ENCODE measurements around the gene STK32C. TPM values are rescaled to one million over a fixed set of nuclear protein-coding genes. Genes with fewer than 3 reads are reported as not detected.

Gene STK32C
- polyA plus RNA-seq, 2 donors: 4.5 to 5.6 TPM

DNA sequence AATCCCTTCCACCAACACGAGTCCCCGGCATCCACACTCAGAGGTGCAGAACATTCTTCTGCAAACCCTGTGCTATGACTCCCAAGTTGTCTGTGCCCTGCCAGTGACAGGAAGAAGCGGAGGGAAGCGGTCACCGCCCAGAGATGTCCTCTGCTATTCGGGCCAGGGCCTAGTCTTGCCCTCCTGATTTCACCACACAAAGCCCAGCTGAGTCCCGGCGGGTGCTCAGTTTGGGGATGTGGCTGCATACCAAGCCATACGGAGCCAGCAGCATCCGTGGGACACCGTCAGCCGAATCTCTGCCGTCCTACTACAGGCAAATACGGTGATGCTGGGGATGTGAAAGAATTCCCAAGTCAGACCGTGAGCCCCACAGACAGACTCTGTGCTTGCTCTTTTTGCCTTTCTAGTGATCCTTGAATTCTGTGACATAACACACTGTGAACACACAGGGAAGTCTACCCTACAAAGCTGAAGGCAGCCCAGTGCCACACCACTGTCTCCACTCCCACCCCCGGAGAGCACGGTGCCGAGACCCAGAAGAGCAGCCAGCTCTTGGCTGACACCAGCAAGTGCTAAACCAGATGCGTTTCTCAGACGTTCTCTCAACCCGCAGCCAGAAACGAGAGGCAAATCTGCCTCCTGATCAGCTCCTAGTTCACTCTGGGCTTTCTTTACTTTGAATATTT is 2.0 kb downstream of the STK32C start:
- H3K4me3 ChIP-seq (ENCODE audit: low read depth in 1 of 2, low read length in 2 of 2): no peak overlapping the region
- no peak overlapping the region for H3K27ac ChIP-seq (ENCODE audit: low read depth in 2 of 2, low read length in 1 of 2)
- H3K27me3 ChIP-seq (ENCODE audit: control insufficient read depth in 1 of 2, insufficient read depth in 2 of 2, low read length in 2 of 2): peaks cover 0 to 2% of the 10 kb centered on the region in 2 donors
- H3K4me1 ChIP-seq (ENCODE audit: control insufficient read depth in 2 of 2, insufficient read depth in 2 of 2, low read length in 1 of 2): peaks cover 5 to 12% of the 10 kb centered on the region in 2 donors
- no peaks in the 10 kb centered on the region for H3K36me3 ChIP-seq (ENCODE audit: control insufficient read depth in 2 of 2, insufficient read depth in 2 of 2, low read length in 1 of 2)
- no peaks in the 10 kb centered on the region for H3K9me3 ChIP-seq (ENCODE audit: control insufficient read depth in 2 of 2, insufficient read depth in 1 of 2, low read depth in 1 of 2, low read length in 1 of 2)
- 92 to 96% methylated on average over 22 of the region's 22 CpGs for WGBS, 2 donors

DNA sequence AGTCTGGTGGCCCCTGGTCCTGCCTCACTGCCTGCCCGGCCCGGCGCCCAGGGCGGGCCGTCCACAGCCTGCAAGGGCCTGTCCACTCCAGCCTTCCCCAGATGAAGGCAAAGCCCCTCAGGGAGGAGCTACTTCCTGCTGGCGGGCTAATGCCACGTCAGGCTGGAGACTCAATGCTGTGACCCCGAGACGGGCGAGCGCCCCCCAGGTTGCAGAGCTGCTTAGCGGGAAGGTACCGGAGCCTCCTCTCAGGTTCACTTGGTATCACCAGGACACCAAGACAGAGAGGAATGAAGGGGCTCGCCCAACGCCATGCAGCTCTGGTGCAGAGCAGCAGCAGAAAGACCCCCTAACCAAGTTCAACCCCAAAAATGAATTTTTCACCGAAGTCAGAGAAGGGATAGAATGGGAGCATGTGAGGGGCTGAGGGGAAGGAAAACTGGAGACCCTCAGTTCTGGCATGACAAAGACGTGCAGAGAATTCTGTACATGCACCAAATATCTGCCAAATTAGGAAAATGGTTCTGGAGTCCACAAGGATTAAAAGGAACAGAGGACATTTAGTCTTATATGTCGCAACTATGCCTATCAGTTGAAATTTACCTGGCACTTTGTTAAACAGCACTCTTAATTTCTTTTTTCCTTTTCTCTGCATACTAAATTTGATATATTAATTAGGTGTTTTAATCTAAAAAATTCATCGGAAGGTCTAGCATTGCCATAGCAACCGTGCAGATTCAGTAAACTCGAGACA is 2.8 kb downstream of the STK32C start:
- H3K27ac ChIP-seq (ENCODE audit: low read depth in 2 of 2, low read length in 1 of 2): no peak overlapping the region
- 92 to 94% methylated on average over 21 of the region's 21 CpGs for WGBS, 2 donors
- no peak overlapping the region for H3K4me3 ChIP-seq (ENCODE audit: low read depth in 1 of 2, low read length in 2 of 2)
- H3K36me3 ChIP-seq (ENCODE audit: control insufficient read depth in 2 of 2, insufficient read depth in 2 of 2, low read length in 1 of 2): no peaks in the 10 kb centered on the region
- peaks cover 0 to 2% of the 10 kb centered on the region in 2 donors for H3K27me3 ChIP-seq (ENCODE audit: control insufficient read depth in 1 of 2, insufficient read depth in 2 of 2, low read length in 2 of 2)
- peaks cover 5 to 12% of the 10 kb centered on the region in 2 donors for H3K4me1 ChIP-seq (ENCODE audit: control insufficient read depth in 2 of 2, insufficient read depth in 2 of 2, low read length in 1 of 2)
- no peaks in the 10 kb centered on the region for H3K9me3 ChIP-seq (ENCODE audit: control insufficient read depth in 2 of 2, insufficient read depth in 1 of 2, low read depth in 1 of 2, low read length in 1 of 2)

DNA sequence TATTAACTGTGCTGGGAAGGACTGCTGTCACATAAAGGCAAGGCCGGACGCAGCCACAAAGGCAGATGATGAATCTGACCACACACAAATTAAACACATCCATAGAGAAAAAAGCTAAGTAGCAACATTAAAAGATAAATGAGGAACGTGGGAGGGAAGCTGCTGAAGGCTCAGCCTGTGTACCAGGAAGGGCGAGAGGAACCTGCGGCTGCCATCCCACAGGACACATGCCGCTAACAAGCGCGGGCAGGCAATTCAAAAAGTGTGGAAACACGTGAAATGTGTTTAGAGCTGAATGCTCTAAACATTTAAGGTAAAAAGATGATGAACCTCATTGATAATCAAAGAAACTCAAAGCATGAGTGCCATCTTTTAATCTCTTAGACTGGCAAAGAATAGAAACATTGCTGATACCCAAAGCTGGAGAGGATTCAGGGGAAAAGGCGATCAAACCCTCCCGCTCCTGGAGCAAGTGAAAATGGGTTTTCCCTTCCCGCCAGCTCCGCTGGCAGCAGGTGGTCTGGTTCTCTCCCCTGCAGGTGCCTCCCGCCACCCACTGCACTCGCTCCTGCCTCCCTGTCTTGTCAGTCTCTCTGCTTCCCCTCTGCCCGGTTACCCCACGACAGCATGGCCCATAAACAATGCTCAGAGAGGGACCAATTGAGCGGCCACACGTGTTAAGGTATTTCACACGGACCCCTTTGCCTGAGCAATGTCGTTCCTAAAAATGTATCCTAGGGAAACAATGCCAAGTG is 4.2 kb downstream of the STK32C start:
- Histone ChIP-seq H3K36me3 (ENCODE audit: control insufficient read depth in 2 of 2, insufficient read depth in 2 of 2, low read length in 1 of 2) (no peaks in the 10 kb centered on the region), H3K27ac (ENCODE audit: low read depth in 2 of 2, low read length in 1 of 2) (no peak overlapping the region), H3K4me1 (ENCODE audit: control insufficient read depth in 2 of 2, insufficient read depth in 2 of 2, low read length in 1 of 2) (peaks cover 5 to 8% of the 10 kb centered on the region in 2 donors)

DNA sequence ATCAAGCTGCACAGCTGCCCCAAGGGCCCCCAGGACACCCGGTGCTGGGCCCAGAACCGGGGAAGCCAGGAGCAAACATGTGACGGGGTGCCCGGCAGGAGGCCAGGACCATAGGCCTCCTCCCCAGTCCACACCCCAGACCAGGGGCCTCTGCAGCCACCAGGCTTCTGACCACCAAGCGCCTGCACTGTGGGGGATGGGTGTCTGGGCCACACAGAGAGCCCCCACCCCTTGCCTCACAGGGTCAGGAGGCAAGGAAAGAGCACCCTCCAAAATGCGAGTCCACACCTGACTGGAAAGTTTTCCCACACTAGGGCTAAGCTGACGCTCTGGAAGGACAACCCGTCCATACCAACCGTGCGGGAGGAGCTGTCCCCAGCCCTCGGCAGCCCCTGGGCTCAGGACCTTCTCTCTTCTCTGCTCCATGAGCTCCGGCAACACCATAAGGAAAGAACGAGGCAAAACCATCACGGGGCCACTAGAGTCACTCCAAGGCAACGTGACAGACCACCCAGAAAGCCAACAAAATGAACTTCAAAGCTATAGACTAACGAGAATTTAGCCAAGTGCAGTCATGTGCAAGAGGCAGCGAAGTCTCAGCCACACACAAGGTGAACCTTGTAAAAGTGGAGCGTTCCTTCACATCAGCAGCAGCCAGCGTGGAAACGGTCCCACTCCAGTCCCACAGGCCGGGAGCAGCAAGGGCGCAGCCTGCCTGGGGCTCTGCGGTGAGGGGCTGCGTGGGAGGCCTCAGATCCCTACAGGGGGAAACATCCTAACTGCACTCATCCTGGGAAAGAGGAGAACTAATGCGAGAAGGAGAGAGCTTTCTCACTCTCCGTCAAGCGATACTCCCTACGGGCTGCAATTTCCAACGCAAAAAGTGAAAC is 5.1 kb downstream of the STK32C start:
- peaks cover 5 to 6% of the 10 kb centered on the region in 2 donors for H3K4me1 ChIP-seq (ENCODE audit: control insufficient read depth in 2 of 2, insufficient read depth in 2 of 2, low read length in 1 of 2)
- H3K27me3 ChIP-seq (ENCODE audit: control insufficient read depth in 1 of 2, insufficient read depth in 2 of 2, low read length in 2 of 2): no peaks in the 10 kb centered on the region
- H3K36me3 ChIP-seq (ENCODE audit: control insufficient read depth in 2 of 2, insufficient read depth in 2 of 2, low read length in 1 of 2): no peaks in the 10 kb centered on the region
- no peak overlapping the region for H3K27ac ChIP-seq (ENCODE audit: low read depth in 2 of 2, low read length in 1 of 2)
- no peak overlapping the region for H3K4me3 ChIP-seq (ENCODE audit: low read depth in 1 of 2, low read length in 2 of 2)
- H3K9me3 ChIP-seq (ENCODE audit: control insufficient read depth in 2 of 2, insufficient read depth in 1 of 2, low read depth in 1 of 2, low read length in 1 of 2): no peaks in the 10 kb centered on the region
- WGBS, 2 donors: 88 to 89% methylated on average over 29 of the region's 29 CpGs

More for the DNA sequence above, 4.2 kb downstream of the STK32C start:
- Histone ChIP-seq H3K27me3 (ENCODE audit: control insufficient read depth in 1 of 2, insufficient read depth in 2 of 2, low read length in 2 of 2) (no peaks in the 10 kb centered on the region), H3K4me3 (ENCODE audit: low read depth in 1 of 2, low read length in 2 of 2) (no peak overlapping the region), H3K9me3 (ENCODE audit: control insufficient read depth in 2 of 2, insufficient read depth in 1 of 2, low read depth in 1 of 2, low read length in 1 of 2) (no peaks in the 10 kb centered on the region)
- 91 to 92% methylated on average over 21 of the region's 21 CpGs for WGBS, 2 donors

DNA sequence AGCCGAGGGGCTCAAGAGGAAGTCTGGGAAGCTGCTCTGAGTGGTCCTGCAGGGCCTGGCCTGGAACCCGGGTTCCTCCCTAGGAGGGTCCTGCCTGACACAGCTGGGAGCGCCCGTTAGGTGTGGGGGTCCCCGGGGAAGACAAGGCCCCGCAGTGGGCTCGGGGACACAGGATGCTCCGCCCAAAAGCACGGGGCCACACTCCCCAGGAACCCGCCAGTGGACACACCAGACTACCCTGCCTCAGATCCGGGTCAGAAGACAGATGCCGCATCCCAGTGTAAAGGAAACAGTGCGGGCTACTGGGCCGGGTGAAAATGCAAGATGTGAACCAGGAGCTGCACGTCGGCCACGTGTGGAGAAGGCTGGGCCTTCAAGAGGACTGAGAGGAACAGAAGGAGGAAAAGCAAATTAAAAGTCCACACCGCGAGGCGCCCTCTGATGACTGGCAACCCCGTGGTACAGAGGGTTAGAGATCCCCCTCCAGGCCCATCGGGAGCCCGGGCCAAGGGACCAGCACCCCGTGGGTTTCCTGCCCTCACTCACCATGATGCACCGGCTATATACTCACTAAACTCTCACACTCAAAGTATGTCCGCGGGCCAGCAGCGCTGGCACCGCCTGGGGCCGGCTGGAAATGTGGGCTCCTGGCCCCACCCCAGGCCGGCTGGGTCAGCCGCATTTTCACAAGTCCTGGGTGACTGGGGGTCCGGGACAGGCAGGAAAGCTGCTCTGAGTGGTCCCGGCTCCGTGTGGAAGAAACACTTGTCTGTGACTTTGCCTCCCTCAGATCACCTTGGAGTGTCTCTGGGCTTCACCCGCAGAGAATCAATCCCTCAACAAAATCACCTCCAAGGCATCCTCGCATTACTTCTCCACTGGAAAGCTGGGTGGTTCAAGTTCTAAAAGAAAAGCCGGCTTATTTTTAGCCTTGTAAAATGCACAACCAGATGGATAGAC is 6.1 kb downstream of the STK32C start:
- peaks cover 0 to 1% of the 10 kb centered on the region in 2 donors for H3K4me1 ChIP-seq (ENCODE audit: control insufficient read depth in 2 of 2, insufficient read depth in 2 of 2, low read length in 1 of 2)
- no peak overlapping the region for H3K4me3 ChIP-seq (ENCODE audit: low read depth in 1 of 2, low read length in 2 of 2)
- H3K27ac ChIP-seq (ENCODE audit: low read depth in 2 of 2, low read length in 1 of 2): no peak overlapping the region
- H3K36me3 ChIP-seq (ENCODE audit: control insufficient read depth in 2 of 2, insufficient read depth in 2 of 2, low read length in 1 of 2): no peaks in the 10 kb centered on the region
- H3K27me3 ChIP-seq (ENCODE audit: control insufficient read depth in 1 of 2, insufficient read depth in 2 of 2, low read length in 2 of 2): no peaks in the 10 kb centered on the region
- WGBS, 2 donors: 87 to 90% methylated on average over 38 of the region's 38 CpGs
- H3K9me3 ChIP-seq (ENCODE audit: control insufficient read depth in 2 of 2, insufficient read depth in 1 of 2, low read depth in 1 of 2, low read length in 1 of 2): no peaks in the 10 kb centered on the region

DNA sequence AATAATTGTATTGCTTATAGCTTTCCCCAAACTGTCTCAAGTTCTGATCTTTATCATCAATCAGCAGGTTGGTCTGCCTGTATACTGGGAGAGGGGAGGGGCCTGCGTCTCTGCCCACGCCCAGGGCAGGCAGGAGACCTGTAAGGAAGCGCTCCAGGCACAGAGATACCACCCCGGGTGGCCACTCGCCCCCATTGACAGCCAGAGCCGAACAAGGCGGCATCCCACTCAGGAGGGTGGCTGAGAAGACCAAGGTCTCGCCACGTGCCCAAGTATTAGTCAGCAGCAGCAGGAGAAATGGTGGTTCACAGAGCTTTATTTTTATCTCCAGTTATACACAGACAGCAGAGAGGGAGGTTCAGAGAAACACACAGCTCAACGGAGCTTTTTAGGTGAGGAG is 7.2 kb downstream of the STK32C start:
- WGBS, 2 donors: 63 to 79% methylated on average over 10 of the region's 10 CpGs
- Histone ChIP-seq H3K4me3 (ENCODE audit: low read depth in 1 of 2, low read length in 2 of 2) (no peak overlapping the region), H3K27ac (ENCODE audit: low read depth in 2 of 2, low read length in 1 of 2) (no peak overlapping the region), H3K9me3 (ENCODE audit: control insufficient read depth in 2 of 2, insufficient read depth in 1 of 2, low read depth in 1 of 2, low read length in 1 of 2) (no peaks in the 10 kb centered on the region), H3K36me3 (ENCODE audit: control insufficient read depth in 2 of 2, insufficient read depth in 2 of 2, low read length in 1 of 2) (no peaks in the 10 kb centered on the region), H3K4me1 (ENCODE audit: control insufficient read depth in 2 of 2, insufficient read depth in 2 of 2, low read length in 1 of 2) (no peaks in the 10 kb centered on the region), H3K27me3 (ENCODE audit: control insufficient read depth in 1 of 2, insufficient read depth in 2 of 2, low read length in 2 of 2) (no peaks in the 10 kb centered on the region)

DNA sequence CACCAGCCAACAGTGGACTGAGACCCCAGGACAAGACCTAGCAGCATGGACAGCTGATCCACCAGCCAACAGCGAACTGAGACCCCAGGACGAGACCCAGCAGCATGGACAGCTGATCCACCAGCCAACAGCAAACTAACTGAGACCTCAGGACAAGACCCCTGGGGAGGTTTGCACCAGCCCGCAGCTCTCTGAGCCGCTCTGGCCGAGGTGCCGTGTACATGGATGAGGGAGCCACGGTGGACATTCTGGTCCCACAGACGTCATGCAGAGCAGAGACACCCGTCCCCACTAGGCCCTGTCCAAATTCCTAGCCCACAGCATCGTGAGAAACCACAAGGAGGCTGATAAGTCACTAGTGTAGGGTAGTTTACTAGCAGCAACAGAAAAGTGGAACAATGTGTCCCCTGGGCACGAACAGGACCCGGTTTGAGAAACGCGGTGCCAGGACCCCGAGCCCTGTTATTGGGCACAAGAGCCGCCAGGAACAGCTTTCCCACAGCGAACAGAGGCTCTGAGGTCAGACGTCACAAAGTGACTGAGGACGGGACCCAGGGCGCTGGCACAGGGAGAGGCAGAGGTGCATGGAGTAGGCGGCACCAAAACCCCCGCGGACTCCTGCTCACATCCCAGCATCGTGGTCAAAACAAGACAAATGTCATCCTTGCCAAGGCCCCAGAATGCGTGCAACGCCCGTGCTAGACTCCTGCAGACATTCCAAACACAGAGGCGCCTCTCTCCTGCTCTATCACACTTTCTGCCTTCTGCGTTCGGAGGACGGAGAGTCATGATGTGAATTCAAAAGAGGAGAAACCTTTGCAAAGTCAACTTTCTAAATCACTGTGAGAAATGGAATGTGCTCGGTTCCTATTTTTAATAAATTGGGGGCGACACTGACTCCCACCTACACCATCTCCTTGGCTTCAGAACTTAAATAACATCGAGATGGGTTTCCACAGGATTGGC is 8.1 kb downstream of the STK32C start:
- Histone ChIP-seq H3K36me3 (ENCODE audit: control insufficient read depth in 2 of 2, insufficient read depth in 2 of 2, low read length in 1 of 2) (no peaks in the 10 kb centered on the region), H3K27me3 (ENCODE audit: control insufficient read depth in 1 of 2, insufficient read depth in 2 of 2, low read length in 2 of 2) (no peaks in the 10 kb centered on the region), H3K4me3 (ENCODE audit: low read depth in 1 of 2, low read length in 2 of 2) (no peak overlapping the region), H3K4me1 (ENCODE audit: control insufficient read depth in 2 of 2, insufficient read depth in 2 of 2, low read length in 1 of 2) (no peaks in the 10 kb centered on the region), H3K27ac (ENCODE audit: low read depth in 2 of 2, low read length in 1 of 2) (no peak overlapping the region), H3K9me3 (ENCODE audit: control insufficient read depth in 2 of 2, insufficient read depth in 1 of 2, low read depth in 1 of 2, low read length in 1 of 2) (no peaks in the 10 kb centered on the region)
- 85 to 89% methylated on average over 34 of the region's 34 CpGs for WGBS, 2 donors

Measured in esophagus (tissue), 2 donors.